Smooth muscle cell (in vitro differentiated cells): ENCODE measurements around the gene TOGARAM2. TPM values are rescaled to one million over a fixed set of nuclear protein-coding genes. Genes with fewer than 3 reads are reported as not detected.

Experiments
- DNase-seq: peaks from one replicate; lab custom pipeline; 2025; ENCODE audit not compliant: unreplicated experiment; lab: John Stamatoyannopoulos, UW
- H2AFZ ChIP-seq: fragments of 200-600 bp; sonication (generic); 2 replicates; pipeline ENCODE4 v1.6.0; 2016; ENCODE audit warnings: antibody characterized with exemption, low read depth, mild to moderate bottlenecking
- H3F3A ChIP-seq: fragments of 200-600 bp; sonication (generic); 2 replicates; pipeline ENCODE4 v1.6.0; 2017; ENCODE audit warnings: antibody characterized with exemption, low read depth
- H3K27ac ChIP-seq: fragments of 200-600 bp; sonication (generic); 2 replicates; pipeline ENCODE4 v1.5.1; 2016; ENCODE audit warnings: low read depth, mild to moderate bottlenecking
- H3K27me3 ChIP-seq: fragments of 200-600 bp; sonication (generic); 2 replicates; pipeline ENCODE4 v1.6.1; 2016; ENCODE audit warnings: low read depth, mild to moderate bottlenecking
- H3K36me3 ChIP-seq: fragments of 200-600 bp; sonication (generic); 2 replicates; pipeline ENCODE4 v1.5.1; 2016; ENCODE audit warnings: low read depth
- H3K4me1 ChIP-seq: fragments of 200-600 bp; sonication (generic); 2 replicates; pipeline ENCODE4 v1.5.1; 2016; ENCODE audit warnings: low read depth
- H3K4me2 ChIP-seq: fragments of 200-600 bp; sonication (generic); 2 replicates; pipeline ENCODE4 v1.6.0; 2016; ENCODE audit warnings: mild to moderate bottlenecking
- H3K4me3 ChIP-seq: fragments of 200-600 bp; sonication (generic); 2 replicates; pipeline ENCODE4 v1.5.1; 2016; ENCODE audit warnings: mild to moderate bottlenecking
- H3K79me2 ChIP-seq: fragments of 200-600 bp; sonication (generic); 2 replicates; pipeline ENCODE4 v1.6.0; 2016; ENCODE audit warnings: low read depth, mild to moderate bottlenecking
- H3K9ac ChIP-seq: fragments of 200-600 bp; sonication (generic); 2 replicates; pipeline ENCODE4 v1.6.0; 2016; ENCODE audit warnings: low read depth
- H3K9me3 ChIP-seq: fragments of 200-600 bp; sonication (generic); replicated peaks from 2 replicates; pipeline ENCODE4 v1.5.1; 2016; ENCODE audit warnings: low read depth
- H4K20me1 ChIP-seq: fragments of 200-600 bp; sonication (generic); 2 replicates; pipeline ENCODE4 v1.6.0; 2016; ENCODE audit warnings: low read depth
- WGBS: methylation state at CpG from one replicate; pipeline ENCODE4 v1.1.7; 2016; ENCODE audit warnings: low lambda C conversion rate; 5-methylcytosine and 5-hydroxymethylcytosine counted together
- polyA plus RNA-seq: library from polyadenylated mRNA; unstranded; fragments of >200 nt; fragmentation: Nextera tagmentation; extraction: Ambion mirVana; gene quantifications from 2 replicates; pipeline ENCODE4 v1.2.1, GENCODE V29; 2016
- total RNA-seq: library from RNA; depleted of rRNA; stranded (reverse); fragments of >200 nt; gene quantifications from 2 replicates; pipeline ENCODE4 v1.2.3, GENCODE V29; 2014
- TF ChIP-seq, protein P1 (sequence below): fragments of 200-600 bp; sonication (generic); IDR thresholded peaks from 2 replicates; pipeline ENCODE4 v1.5.1; 2017; ENCODE audit warnings: borderline replicate concordance, mild to moderate bottlenecking, antibody characterized with exemption; ENCODE audit not compliant: insufficient read depth, poor library complexity, severe bottlenecking

TOGARAM2 gene
- total and polyA plus RNA-seq, 2 experiments from 2014 or later: 0.72 to 1.1 TPM

DNA sequence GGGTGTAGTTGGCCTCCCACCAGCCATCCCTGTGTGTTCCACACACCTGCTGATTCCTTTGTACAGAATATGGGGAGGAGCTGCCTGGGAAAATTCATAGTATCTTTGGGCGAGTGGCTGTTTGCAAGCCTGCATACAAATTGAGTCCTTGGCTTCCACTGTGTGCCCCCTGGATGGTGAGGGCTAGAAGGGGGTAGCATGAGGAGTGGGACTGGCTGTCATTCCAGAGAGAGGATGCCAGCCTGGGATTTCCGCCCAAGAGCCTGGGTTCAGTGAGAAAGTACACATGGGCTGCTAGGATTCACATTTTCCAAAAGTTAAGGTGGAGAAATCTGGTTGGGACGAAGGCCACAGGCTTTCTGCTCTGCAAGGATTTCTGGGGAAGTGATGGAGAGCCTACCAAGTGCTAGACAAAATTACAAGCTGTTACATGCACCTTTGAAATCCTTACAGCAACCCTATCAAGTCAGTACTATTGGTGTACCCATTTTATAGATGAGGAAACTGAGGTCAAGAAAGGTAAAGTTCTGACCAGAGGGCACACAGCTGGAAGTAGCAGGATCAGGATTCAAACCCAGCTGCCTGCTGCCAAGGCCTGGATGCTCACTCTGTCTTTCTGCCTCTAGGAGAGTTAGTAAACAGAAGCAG lies 606 bp upstream of the TOGARAM2 start:
- Histone ChIP-seq H4K20me1 (no peaks in the 10 kb centered on the region), H3K9me3 (no peaks in the 10 kb centered on the region), H3K27me3 (no peaks in the 10 kb centered on the region), H3K9ac (no peak overlapping the region), H2AFZ (no peak overlapping the region), H3K36me3 (no peaks in the 10 kb centered on the region), H3K79me2 (no peaks in the 10 kb centered on the region), H3K4me3 (no peak overlapping the region), H3K27ac (no peak overlapping the region), H3K4me2 (no peak overlapping the region), H3K4me1 (peaks cover 4% of the 10 kb centered on the region), H3F3A (no peaks in the 10 kb centered on the region)
- TF ChIP-seq, protein P1, sequence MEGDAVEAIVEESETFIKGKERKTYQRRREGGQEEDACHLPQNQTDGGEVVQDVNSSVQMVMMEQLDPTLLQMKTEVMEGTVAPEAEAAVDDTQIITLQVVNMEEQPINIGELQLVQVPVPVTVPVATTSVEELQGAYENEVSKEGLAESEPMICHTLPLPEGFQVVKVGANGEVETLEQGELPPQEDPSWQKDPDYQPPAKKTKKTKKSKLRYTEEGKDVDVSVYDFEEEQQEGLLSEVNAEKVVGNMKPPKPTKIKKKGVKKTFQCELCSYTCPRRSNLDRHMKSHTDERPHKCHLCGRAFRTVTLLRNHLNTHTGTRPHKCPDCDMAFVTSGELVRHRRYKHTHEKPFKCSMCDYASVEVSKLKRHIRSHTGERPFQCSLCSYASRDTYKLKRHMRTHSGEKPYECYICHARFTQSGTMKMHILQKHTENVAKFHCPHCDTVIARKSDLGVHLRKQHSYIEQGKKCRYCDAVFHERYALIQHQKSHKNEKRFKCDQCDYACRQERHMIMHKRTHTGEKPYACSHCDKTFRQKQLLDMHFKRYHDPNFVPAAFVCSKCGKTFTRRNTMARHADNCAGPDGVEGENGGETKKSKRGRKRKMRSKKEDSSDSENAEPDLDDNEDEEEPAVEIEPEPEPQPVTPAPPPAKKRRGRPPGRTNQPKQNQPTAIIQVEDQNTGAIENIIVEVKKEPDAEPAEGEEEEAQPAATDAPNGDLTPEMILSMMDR: no peak
- WGBS: 97% methylated on average over 3 of the region's 3 CpGs
- DNase-seq: no peak

DNA sequence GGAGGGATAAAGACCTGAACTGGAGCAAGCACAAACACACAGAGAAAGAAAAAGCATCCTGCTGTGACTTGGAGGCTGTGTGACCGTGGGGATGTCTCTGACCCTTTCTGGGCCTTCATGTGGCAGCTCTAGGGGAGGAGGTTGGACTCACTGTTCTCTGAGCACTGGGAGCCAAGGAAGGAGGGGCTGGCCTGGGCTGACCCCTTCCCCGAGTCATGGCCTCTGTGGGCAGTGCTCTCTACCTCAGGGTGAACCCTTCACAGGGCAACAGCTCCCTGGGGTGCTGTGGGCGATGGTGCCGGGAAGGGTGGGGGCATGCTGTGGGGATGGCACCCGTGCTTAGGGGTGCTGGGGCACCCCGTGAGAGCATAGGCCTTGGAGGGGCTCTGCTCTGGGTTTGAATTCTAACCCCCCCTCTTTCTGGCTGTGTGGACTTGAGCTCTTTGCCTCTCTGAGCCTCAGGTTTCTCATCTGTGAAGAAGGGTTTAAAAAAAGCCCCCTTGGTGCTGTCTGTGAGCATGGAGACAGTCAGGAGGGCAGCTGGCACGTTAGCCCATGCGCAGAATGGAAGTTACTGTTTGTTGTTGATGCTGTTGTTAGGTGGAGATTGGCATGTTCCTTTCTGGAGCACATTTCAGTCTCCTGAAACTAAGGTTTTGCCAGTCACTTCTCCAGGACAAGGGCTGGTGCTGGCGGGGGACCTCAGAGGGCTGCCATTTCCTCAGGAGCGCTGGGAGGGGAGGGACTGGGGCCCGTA lies 700 bp downstream of the TOGARAM2 start:
- Histone ChIP-seq H3K4me3 (no peak overlapping the region), H4K20me1 (no peaks in the 10 kb centered on the region), H2AFZ (no peak overlapping the region), H3K9me3 (no peaks in the 10 kb centered on the region), H3K36me3 (no peaks in the 10 kb centered on the region), H3F3A (no peaks in the 10 kb centered on the region), H3K27me3 (no peaks in the 10 kb centered on the region), H3K9ac (no peak overlapping the region), H3K4me2 (no peak overlapping the region), H3K27ac (no peak overlapping the region), H3K79me2 (no peaks in the 10 kb centered on the region), H3K4me1 (peaks cover 4% of the 10 kb centered on the region)
- DNase-seq: no peak
- WGBS: 97% methylated on average over 10 of the region's 11 CpGs
- TF ChIP-seq, protein P1: no peak

DNA sequence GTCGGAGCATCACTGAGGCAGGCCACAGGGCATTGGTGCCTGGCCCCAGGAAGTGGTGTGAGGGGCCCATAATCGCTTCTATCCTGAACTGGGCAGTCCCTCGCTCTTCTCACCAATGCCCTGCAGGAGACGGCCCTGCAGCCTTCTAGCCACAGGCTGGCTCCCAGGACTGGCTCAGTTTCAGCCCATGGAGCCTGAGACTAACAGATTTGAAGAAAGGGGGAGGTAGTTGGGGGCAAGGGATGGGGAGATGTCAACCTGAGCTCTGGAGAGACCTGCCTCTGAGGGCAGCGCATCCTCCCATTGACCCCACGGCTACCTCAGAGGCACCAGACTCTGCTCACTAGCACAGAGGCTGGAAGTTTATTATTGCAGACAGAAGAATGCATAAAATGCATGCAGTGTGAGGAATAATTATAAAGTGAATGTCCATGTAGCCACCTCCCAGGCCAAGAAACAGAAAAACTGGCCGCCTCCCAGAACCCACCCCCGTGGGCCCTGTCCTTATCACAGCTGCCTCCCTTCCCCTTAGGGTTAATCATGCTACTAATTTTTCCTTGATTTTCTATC lies 1.4 kb downstream of the TOGARAM2 start:
- no peaks in the 10 kb centered on the region for H3K9me3 ChIP-seq
- H3K79me2 ChIP-seq: no peaks in the 10 kb centered on the region
- peaks cover 4% of the 10 kb centered on the region for H3K4me1 ChIP-seq
- no peaks in the 10 kb centered on the region for H3K36me3 ChIP-seq
- H3K27ac ChIP-seq: no peak overlapping the region
- no peak overlapping the region for H3K4me2 ChIP-seq
- H3K27me3 ChIP-seq: no peaks in the 10 kb centered on the region
- H3F3A ChIP-seq: no peaks in the 10 kb centered on the region
- 94% methylated on average over 8 of the region's 8 CpGs for WGBS
- H4K20me1 ChIP-seq: no peaks in the 10 kb centered on the region
- no peak overlapping the region for H2AFZ ChIP-seq
- no peak overlapping the region for H3K4me3 ChIP-seq
- TF ChIP-seq, protein P1: no peak
- no peak for DNase-seq
- no peak overlapping the region for H3K9ac ChIP-seq
